ENCODE data around the gene ALDH3A2. TPM values are rescaled to one million over a fixed set of nuclear protein-coding genes. Genes with fewer than 3 reads are reported as not detected.

Gene ALDH3A2
- total and polyA plus RNA-seq, 2 donors (not counting 1 experiment from before 2014, with no cell fraction given) = 7.5 to 35.1 TPM

DNA sequence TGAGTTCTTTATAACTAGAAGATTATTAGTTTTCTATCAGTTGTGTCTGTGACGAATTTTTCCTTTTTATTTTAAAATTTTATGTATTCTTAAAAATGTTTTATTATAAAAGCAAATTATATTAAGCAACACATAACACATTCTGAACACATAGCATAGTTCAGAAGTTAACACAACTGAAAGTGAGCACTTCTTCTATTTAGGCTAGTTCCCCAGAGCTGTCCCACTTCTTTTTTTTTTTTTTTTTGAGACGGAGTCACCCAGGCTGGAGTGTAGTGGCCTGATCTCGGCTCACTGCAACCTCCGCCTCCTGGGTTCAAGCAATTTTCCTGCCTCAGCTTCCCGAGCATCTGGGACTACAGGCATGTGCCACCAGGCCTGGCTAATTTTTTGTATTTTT, 37.7 kb upstream of the ALDH3A2 start:
- intact Hi-C loops (cut with micrococcal nuclease) = no loop called here
- POLR2A ChIA-PET = no interaction called here
- Histone ChIP-seq H3K36me3 (replicated peaks in 1 of 2; ENCODE audit: control extremely low read depth in 1 of 2, control insufficient read depth in 1 of 2, extremely low read depth in 1 of 2, insufficient read depth in 2 of 2, low read length in 1 of 2) (no peaks in the 10 kb centered on the region), H3K9me3 (ENCODE audit: control extremely low read depth in 1 of 3, control insufficient read depth in 2 of 3, insufficient read depth in 1 of 3, low read length in 2 of 3) (no peaks in the 10 kb centered on the region), H3K4me1 (ENCODE audit: control insufficient read depth in 2 of 2, insufficient read depth in 2 of 2, low read length in 2 of 2) (no peaks in the 10 kb centered on the region), H3K4me2 (replicated peaks; ENCODE audit: low read depth, low read length, poor library complexity, severe bottlenecking) (no peak overlapping the region), H2AFZ (ENCODE audit: insufficient read depth, low read depth, low read length, poor library complexity, severe bottlenecking) (no peak overlapping the region), H3K9ac (ENCODE audit: low read length) (no peak overlapping the region), H3K79me2 (ENCODE audit: control insufficient read depth, insufficient read depth, low read length) (no peaks in the 10 kb centered on the region), H4K20me1 (ENCODE audit: control insufficient read depth, insufficient read depth, low read length, poor library complexity, severe bottlenecking) (no peaks in the 10 kb centered on the region), H3K27me3 (replicated peaks in 1 of 4; ENCODE audit: control extremely low read depth in 1 of 4, control insufficient read depth in 3 of 4, insufficient read depth in 4 of 4, low read length in 3 of 4) (peaks cover 0 to 3% (median 0%) of the 10 kb centered on the region in 4 experiments), H3K27ac (ENCODE audit: low read length in 2 of 2) (no peak overlapping the region), H3K4me3 (ENCODE audit: control extremely low read depth in 1 of 5, extremely low read depth in 1 of 5, insufficient read depth in 1 of 5, low read depth in 2 of 5, low read length in 4 of 5) (no peak overlapping the region)
- H3K27ac Mint-ChIP-seq = no peak overlapping the region
- ATAC-seq (ENCODE audit: low read depth) = no peak
- H3K4me3 Mint-ChIP-seq = no peak overlapping the region
- H3K27me3 Mint-ChIP-seq = no peaks in the 10 kb centered on the region
- WGBS (ENCODE audit: insufficient coverage) = 100% methylated on average over 3 of the region's 5 CpGs
- H3K4me1 Mint-ChIP-seq = peaks cover 3% of the 10 kb centered on the region
- TF ChIP-seq, protein P1, sequence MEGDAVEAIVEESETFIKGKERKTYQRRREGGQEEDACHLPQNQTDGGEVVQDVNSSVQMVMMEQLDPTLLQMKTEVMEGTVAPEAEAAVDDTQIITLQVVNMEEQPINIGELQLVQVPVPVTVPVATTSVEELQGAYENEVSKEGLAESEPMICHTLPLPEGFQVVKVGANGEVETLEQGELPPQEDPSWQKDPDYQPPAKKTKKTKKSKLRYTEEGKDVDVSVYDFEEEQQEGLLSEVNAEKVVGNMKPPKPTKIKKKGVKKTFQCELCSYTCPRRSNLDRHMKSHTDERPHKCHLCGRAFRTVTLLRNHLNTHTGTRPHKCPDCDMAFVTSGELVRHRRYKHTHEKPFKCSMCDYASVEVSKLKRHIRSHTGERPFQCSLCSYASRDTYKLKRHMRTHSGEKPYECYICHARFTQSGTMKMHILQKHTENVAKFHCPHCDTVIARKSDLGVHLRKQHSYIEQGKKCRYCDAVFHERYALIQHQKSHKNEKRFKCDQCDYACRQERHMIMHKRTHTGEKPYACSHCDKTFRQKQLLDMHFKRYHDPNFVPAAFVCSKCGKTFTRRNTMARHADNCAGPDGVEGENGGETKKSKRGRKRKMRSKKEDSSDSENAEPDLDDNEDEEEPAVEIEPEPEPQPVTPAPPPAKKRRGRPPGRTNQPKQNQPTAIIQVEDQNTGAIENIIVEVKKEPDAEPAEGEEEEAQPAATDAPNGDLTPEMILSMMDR (IDR thresholded peaks at IDR 0.05) = no peak
- no peak for TF ChIP-seq EZH2 (IDR thresholded peaks at IDR 0.05; ENCODE audit: borderline replicate concordance, insufficient read depth, low read depth, low read length, poor library complexity, severe bottlenecking)
- H3K9me3 Mint-ChIP-seq (ENCODE audit: insufficient read depth) = no peaks in the 10 kb centered on the region
- CTCF ChIA-PET = no interaction called here
- no peak for DNase-seq

DNA sequence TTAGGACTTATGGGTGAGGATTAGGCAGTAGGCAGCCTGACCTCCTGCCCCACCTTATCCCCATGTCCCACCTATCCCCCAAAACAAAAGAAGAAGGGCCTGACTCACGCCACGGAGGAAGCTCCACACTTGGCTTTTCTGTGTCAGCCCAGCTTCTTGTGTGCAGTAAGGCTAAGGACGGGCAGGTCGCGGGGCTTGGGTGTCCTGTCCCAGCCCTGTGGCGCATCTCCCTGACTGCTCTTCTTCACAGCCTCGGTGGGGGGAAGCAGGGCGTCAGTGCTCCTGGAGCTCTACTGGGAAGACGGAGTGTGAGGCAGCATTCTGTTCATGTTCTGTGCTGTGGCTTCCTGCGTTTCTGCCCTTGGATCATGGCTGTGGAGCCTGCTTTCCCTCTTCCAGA, 34.6 kb upstream of the ALDH3A2 start:
- Mint-ChIP-seq H3K4me1 (peaks cover 3% of the 10 kb centered on the region), H3K4me3 (no peak overlapping the region), H3K27me3 (no peaks in the 10 kb centered on the region), H3K9me3 (ENCODE audit: insufficient read depth) (peaks cover 14% of the 10 kb centered on the region), H3K27ac (no peak overlapping the region)
- H3K4me2 ChIP-seq (replicated peaks; ENCODE audit: low read depth, low read length, poor library complexity, severe bottlenecking) = no peak overlapping the region
- H2AFZ ChIP-seq (ENCODE audit: insufficient read depth, low read depth, low read length, poor library complexity, severe bottlenecking) = no peak overlapping the region
- no peaks in the 10 kb centered on the region for H3K79me2 ChIP-seq (ENCODE audit: control insufficient read depth, insufficient read depth, low read length)
- H3K36me3 ChIP-seq (replicated peaks in 1 of 2; ENCODE audit: control extremely low read depth in 1 of 2, control insufficient read depth in 1 of 2, extremely low read depth in 1 of 2, insufficient read depth in 2 of 2, low read length in 1 of 2) = no peaks in the 10 kb centered on the region
- WGBS (ENCODE audit: insufficient coverage) = 93% methylated on average over 9 of the region's 10 CpGs
- DNase-seq = no peak
- H3K27me3 ChIP-seq (replicated peaks in 1 of 4; ENCODE audit: control extremely low read depth in 1 of 4, control insufficient read depth in 3 of 4, insufficient read depth in 4 of 4, low read length in 3 of 4) = peaks cover 0 to 3% (median 0%) of the 10 kb centered on the region in 4 experiments
- H3K27ac ChIP-seq (ENCODE audit: low read length in 2 of 2) = no peak overlapping the region
- no peaks in the 10 kb centered on the region for H4K20me1 ChIP-seq (ENCODE audit: control insufficient read depth, insufficient read depth, low read length, poor library complexity, severe bottlenecking)
- no peak overlapping the region for H3K4me3 ChIP-seq (ENCODE audit: control extremely low read depth in 1 of 5, extremely low read depth in 1 of 5, insufficient read depth in 1 of 5, low read depth in 2 of 5, low read length in 4 of 5)
- no peak overlapping the region for H3K9ac ChIP-seq (ENCODE audit: low read length)
- ChIA-PET POLR2A (no interaction called here), CTCF (no interaction called here)
- no peak for ATAC-seq (ENCODE audit: low read depth)
- intact Hi-C loops (cut with micrococcal nuclease) = no loop called here
- peaks cover 0 to 11% (median 11%) of the 10 kb centered on the region in 3 donors for H3K9me3 ChIP-seq (ENCODE audit: control extremely low read depth in 1 of 3, control insufficient read depth in 2 of 3, insufficient read depth in 1 of 3, low read length in 2 of 3)
- no peaks in the 10 kb centered on the region for H3K4me1 ChIP-seq (ENCODE audit: control insufficient read depth in 2 of 2, insufficient read depth in 2 of 2, low read length in 2 of 2)
- TF ChIP-seq EZH2 (IDR thresholded peaks at IDR 0.05; ENCODE audit: borderline replicate concordance, insufficient read depth, low read depth, low read length, poor library complexity, severe bottlenecking) = no peak
- TF ChIP-seq, protein P1 (IDR thresholded peaks at IDR 0.05) = no peak
